Peyer's patch (tissue), 4 donors: ENCODE results near the gene C4A. TPM values are rescaled to one million over a fixed set of nuclear protein-coding genes. Genes with fewer than 3 reads are reported as not detected.
A peak's percentile ranks its signal among the peaks of the same experiment; 100 is the strongest.
"Not testable (repeated sequence)": the region's sequence is repeated elsewhere in the genome, so short reads cannot be mapped to it uniquely, and the experiment has no call there.

Experiments used
- DNase-seq, 3 donors: peaks; one replicate each; pipeline ENCODE4 v3.0.0-alpha.2; 2017 to 2019
- H3K27ac ChIP-seq, 4 donors: fragments of 200-600 bp; sonication (generic); one replicate each; pipeline ENCODE4 v1.5.1; 2016 to 2019
- H3K27me3 ChIP-seq, 2 donors: fragments of 200-600 bp; sonication (generic); one replicate each; pipeline ENCODE4 v1.5.1; 2019
- H3K36me3 ChIP-seq, 3 donors: fragments of 200-600 bp; sonication (generic); one replicate each; pipeline ENCODE4 v1.5.1; 2016 to 2019
- H3K4me1 ChIP-seq, 4 donors: fragments of 200-600 bp; sonication (generic); one replicate each; pipeline ENCODE4 v1.5.1; 2016 to 2019
- H3K4me3 ChIP-seq, 4 donors: fragments of 200-600 bp; sonication (generic); 1 replicate in 3 of 4; 2 replicates in 1 of 4; pipeline ENCODE4 v1.5.1; 2016 to 2019; ENCODE audit warnings: mild to moderate bottlenecking in 1 of 4
- H3K9me3 ChIP-seq, 4 donors: fragments of 200-600 bp; sonication (generic); one replicate each; pipeline ENCODE4 v1.5.1; 2016 to 2019; ENCODE audit warnings: mild to moderate bottlenecking in 1 of 4
- POLR2A ChIP-seq, 2 donors: fragments of 450-650 bp; IDR thresholded peaks; one replicate each; pipeline ENCODE4 v1.5.1; 2017; ENCODE audit warnings: antibody characterized with exemption in 2 of 2, mild to moderate bottlenecking in 2 of 2, moderate library complexity in 2 of 2
- total RNA-seq, 4 donors: library from RNA; depleted of rRNA; stranded (reverse); fragments of >200 nt; gene quantifications; one replicate each; pipeline ENCODE4 v1.1.0, GENCODE V29; 2016
- TF ChIP-seq, protein P1 (sequence below), 6 experiments: fragments of 450-650 bp in 4 of 6; fragments of 200-600 bp in 2 of 6; sonication (generic) in 1 of 6; IDR thresholded peaks; one replicate each; pipeline ENCODE4 v1.5.1; 2017 to 2019; ENCODE audit warnings: antibody characterized with exemption in 6 of 6, mild to moderate bottlenecking in 3 of 6, moderate library complexity in 1 of 6

The C4A gene
- total RNA-seq, 4 donors from 2014 or later = 13.7 to 56.9 (median 20.8) TPM

GRCh38 chr6:31971279-31971992 lies 10.4 kb upstream of the C4A start:
- Histone ChIP-seq H3K27ac (peak overlapping the region; percentile 87 to 98 (median 92)), H3K4me1 (peaks cover 0 to 25% (median 12%) of the 10 kb centered on the region in 4 donors), H3K9me3 (no peaks in the 10 kb centered on the region), H3K36me3 (peaks cover 0 to 37% (median 0%) of the 10 kb centered on the region in 3 donors), H3K27me3 (no peaks in the 10 kb centered on the region), H3K4me3 (peak overlapping the region; percentile 70 to 91 (median 74))
- peak in 1 of 3 donors; percentile 51 for DNase-seq
- TF ChIP-seq, protein P1, sequence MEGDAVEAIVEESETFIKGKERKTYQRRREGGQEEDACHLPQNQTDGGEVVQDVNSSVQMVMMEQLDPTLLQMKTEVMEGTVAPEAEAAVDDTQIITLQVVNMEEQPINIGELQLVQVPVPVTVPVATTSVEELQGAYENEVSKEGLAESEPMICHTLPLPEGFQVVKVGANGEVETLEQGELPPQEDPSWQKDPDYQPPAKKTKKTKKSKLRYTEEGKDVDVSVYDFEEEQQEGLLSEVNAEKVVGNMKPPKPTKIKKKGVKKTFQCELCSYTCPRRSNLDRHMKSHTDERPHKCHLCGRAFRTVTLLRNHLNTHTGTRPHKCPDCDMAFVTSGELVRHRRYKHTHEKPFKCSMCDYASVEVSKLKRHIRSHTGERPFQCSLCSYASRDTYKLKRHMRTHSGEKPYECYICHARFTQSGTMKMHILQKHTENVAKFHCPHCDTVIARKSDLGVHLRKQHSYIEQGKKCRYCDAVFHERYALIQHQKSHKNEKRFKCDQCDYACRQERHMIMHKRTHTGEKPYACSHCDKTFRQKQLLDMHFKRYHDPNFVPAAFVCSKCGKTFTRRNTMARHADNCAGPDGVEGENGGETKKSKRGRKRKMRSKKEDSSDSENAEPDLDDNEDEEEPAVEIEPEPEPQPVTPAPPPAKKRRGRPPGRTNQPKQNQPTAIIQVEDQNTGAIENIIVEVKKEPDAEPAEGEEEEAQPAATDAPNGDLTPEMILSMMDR (IDR thresholded peaks at IDR 0.05) = no peak
- TF ChIP-seq POLR2A (IDR thresholded peaks at IDR 0.05) = no peak

GRCh38 chr6:31971993-31972708 lies 9.7 kb upstream of the C4A start, which contains the start of gene DXO:
TSS of gene DXO (minus strand) at chr6:31972138. CDS start at chr6:31971675, 463 bp downstream.
- DNase-seq = peak; percentile 94 to 98 (median 96)
- Histone ChIP-seq H3K4me3 (peak within 1 kb of the TSS; percentile 70 to 91 (median 74)), H3K4me1 (peaks cover 0 to 25% (median 12%) of the 10 kb centered on the region in 4 donors), H3K27ac (peak within 1 kb of the TSS; percentile 87 to 98 (median 92)), H3K27me3 (no peaks in the 10 kb centered on the region), H3K36me3 (peaks cover 0 to 30% (median 0%) of the 10 kb centered on the region in 3 donors), H3K9me3 (no peaks in the 10 kb centered on the region)
- TF ChIP-seq, protein P1 (IDR thresholded peaks at IDR 0.05) = no peak
- peak; percentile 51 to 62 for TF ChIP-seq POLR2A (IDR thresholded peaks at IDR 0.05)

DNA sequence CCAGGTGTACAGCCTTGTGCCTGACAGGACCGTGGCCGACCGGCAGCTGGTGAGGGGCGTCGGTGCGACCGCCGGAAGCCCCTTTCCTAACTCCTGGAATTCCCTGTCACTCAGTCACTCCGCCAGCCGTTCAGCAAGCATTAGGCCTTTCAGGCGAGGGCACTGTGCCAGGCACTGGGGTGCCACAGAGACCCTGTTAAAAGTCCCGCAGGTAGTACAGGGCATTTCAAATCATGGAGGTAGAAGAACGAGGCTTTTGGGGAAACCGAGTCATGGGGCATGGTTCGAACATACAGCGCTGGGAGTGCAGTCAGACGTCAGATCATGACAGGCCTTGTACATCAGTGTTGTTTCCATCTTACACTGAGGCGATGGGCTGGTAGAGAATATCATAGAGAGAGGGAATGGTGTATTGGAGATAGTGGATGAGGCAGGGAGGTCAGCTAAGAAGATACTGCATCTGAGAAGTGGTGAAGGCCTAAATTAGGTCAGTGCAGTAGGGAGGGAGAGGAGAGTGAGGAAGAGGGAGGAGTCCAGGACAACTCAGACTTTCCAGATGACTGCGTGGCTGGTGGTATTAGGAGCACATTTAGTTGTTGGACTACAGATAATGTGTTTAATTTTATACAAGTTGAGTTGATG lies 9.0 kb upstream of the C4A start:
- TF ChIP-seq POLR2A (IDR thresholded peaks at IDR 0.05) = no peak
- Histone ChIP-seq H3K4me1 (peaks cover 0 to 25% (median 12%) of the 10 kb centered on the region in 4 donors), H3K27me3 (no peaks in the 10 kb centered on the region), H3K4me3 (peak overlapping the region; percentile 70 to 91 (median 74)), H3K27ac (peak overlapping the region; percentile 87 to 98 (median 92)), H3K36me3 (peaks cover 0 to 23% (median 0%) of the 10 kb centered on the region in 3 donors), H3K9me3 (no peaks in the 10 kb centered on the region)
- DNase-seq = no peak

- Histone ChIP-seq H3K36me3 (peaks cover 0 to 11% (median 0%) of the 10 kb centered on the region in 3 donors), H3K4me1 (peaks cover 0 to 16% (median 8%) of the 10 kb centered on the region in 4 donors)
- not testable (repeated sequence) for H3K27ac ChIP-seq, H3K9me3 ChIP-seq, H3K27me3 ChIP-seq, H3K4me3 ChIP-seq, DNase-seq
Measured at GRCh38 chr6:31976065-31976464, 5.8 kb upstream of the C4A start.

DNA sequence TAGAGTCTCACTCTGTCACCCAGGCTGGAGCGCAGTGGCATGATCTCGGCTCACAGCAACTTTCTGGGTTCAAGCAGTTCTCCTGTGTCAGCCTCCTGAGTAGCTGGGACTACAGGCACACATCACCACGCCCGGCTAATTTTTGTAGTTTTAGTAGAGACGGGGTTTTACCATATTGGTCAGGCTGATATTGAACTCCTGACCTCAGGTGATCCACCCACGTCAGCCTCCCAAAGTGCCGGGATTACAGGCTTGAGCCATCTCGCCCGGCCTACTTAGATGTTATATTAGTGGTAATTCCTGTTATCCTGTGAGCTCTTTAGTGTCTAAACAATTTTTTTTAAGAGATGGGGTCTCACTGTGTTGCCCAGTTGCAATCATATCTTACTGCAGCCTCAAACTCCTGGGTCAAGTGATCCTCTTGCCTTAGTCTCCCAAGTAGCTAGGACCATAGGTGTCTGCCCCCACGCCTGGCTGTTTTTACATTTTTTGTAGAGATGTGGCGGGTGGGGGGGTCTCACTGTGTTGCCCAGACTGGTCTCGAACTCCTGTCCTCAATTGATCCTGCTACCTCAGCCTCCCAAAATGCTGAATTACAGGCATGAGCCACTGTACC lies 3.9 kb upstream of the C4A start:
- Histone ChIP-seq H3K27me3 (no peaks in the 10 kb centered on the region), H3K36me3 (peaks cover 0 to 11% (median 0%) of the 10 kb centered on the region in 3 donors), H3K4me3 (no peak overlapping the region), H3K27ac (no peak overlapping the region), H3K9me3 (no peaks in the 10 kb centered on the region), H3K4me1 (peaks cover 0 to 8% (median under 1%) of the 10 kb centered on the region in 4 donors)
- no peak for DNase-seq
- TF ChIP-seq POLR2A (IDR thresholded peaks at IDR 0.05) = no peak
- TF ChIP-seq, protein P1 (IDR thresholded peaks at IDR 0.05) = no peak

DNA sequence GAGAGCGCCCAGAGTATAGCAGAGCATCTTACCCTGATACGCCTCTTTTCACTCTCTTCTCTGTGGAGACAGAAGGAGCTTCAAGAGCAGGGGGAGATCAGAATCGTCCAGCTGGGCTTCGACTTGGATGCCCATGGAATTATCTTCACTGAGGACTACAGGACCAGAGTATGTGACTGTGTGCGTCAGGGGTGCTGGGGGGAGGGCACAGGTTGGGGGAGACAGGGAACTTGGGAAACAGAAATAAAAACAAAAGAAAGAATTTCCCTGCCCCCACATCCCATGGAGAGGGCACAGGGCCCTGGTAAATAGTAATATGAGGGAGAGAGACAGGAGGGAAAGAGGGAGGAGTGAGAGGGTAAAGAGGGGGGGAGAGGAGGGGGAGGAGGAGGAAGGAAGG lies 3.0 kb upstream of the C4A start:
- Histone ChIP-seq H3K4me1 (no peaks in the 10 kb centered on the region), H3K27me3 (no peaks in the 10 kb centered on the region), H3K27ac (no peak overlapping the region), H3K36me3 (peaks cover 0 to 11% (median 0%) of the 10 kb centered on the region in 3 donors), H3K9me3 (no peaks in the 10 kb centered on the region), H3K4me3 (no peak overlapping the region)
- no peak for TF ChIP-seq POLR2A (IDR thresholded peaks at IDR 0.05)
- TF ChIP-seq, protein P1 (IDR thresholded peaks at IDR 0.05) = no peak
- DNase-seq = no peak
